K562 (cell line): ENCODE data around the gene MLYCD. TPM values are rescaled to one million over a fixed set of nuclear protein-coding genes. Genes with fewer than 3 reads are reported as not detected.
A peak's percentile ranks its signal among the peaks of the same experiment; 100 is the strongest.

Experiments
- ATAC-seq: fragments of 200-7000 bp; cut with Tn5 transposase; 3 replicates; pipeline ENCODE4 v1.9.1; 2020; ENCODE audit warnings: moderate library complexity
- BruUV-seq: library from RNA; stranded (reverse); fragments of 400-500 nt; replicated peaks from 2 replicates; lab custom pipeline; 2021; lab: Mats Ljungman, UMichigan
- CTCF ChIA-PET: fragments of 300-600 bp; formaldehyde crosslinking; extraction: SDS; loops from one replicate; lab custom pipeline; 2021; ENCODE audit warnings: low intra/inter-chr PET ratio; lab: Yijun Ruan, JAX
- POLR2A ChIA-PET: fragments of 300-600, 350-650 bp; sonication (Branson Sonifier 250); formaldehyde crosslinking; extraction: SDS; loops from one replicate; lab custom pipeline; 2021; ENCODE audit warnings: antibody characterized with exemption, inconsistent platforms; lab: Yijun Ruan, JAX
- DNase-seq, 4 experiments: peaks; one replicate each; pipeline versions ENCODE4 v3.0.0 to v3.0.0-alpha.2; 2011 to 2018; ENCODE audit warnings: low spot score in 3 of 4, mixed read lengths in 3 of 4; ENCODE audit errors: extremely low read depth in 1 of 4
- FAIRE-seq: peaks from 2 replicates; lab custom pipeline; 2011; peaks lifted over from hg19 to GRCh38; lab: Jason Lieb, UNC
- H2AFZ ChIP-seq: 2 replicates; pipeline ENCODE4 v1.6.0; 2011; ENCODE audit warnings: low read depth, low read length, control low read depth, inconsistent platforms
- H3K27ac ChIP-seq: fragments of 200-600 bp; 3 replicates; pipeline ENCODE4 v1.8.0; 2011; ENCODE audit warnings: low read depth, mild to moderate bottlenecking, control low read depth, inconsistent platforms, low read length, moderate library complexity, mixed read lengths; ENCODE audit errors: extremely low read depth
- H3K27me3 ChIP-seq, 2 experiments: fragments of 300-600 bp in 1 of 2; 2 replicates in 1 of 2; 3 replicates in 1 of 2; pipeline versions ENCODE4 v1.6.0 to v1.8.0; 2011; ENCODE audit warnings: inconsistent platforms in 2 of 2, low read length in 2 of 2, mild to moderate bottlenecking in 1 of 2, mixed read lengths in 1 of 2, moderate library complexity in 1 of 2; ENCODE audit not compliant: control insufficient read depth in 2 of 2, insufficient read depth in 2 of 2
- H3K36me3 ChIP-seq: fragments of 300-600 bp; 3 replicates; pipeline ENCODE4 v1.8.0; 2011; ENCODE audit warnings: mild to moderate bottlenecking, low read length, inconsistent platforms; ENCODE audit not compliant: control insufficient read depth, insufficient read depth
- H3K4me1 ChIP-seq, 2 experiments: fragments of 200-600 bp in 1 of 2; replicated peaks in 1 of 2; 2 replicates in 1 of 2; 3 replicates in 1 of 2; pipeline versions ENCODE4 v1.5.1 to v1.8.0; 2011; ENCODE audit warnings: inconsistent platforms in 2 of 2, low read length in 2 of 2, mild to moderate bottlenecking in 1 of 2, mixed read lengths in 1 of 2, moderate library complexity in 1 of 2; ENCODE audit not compliant: control insufficient read depth in 2 of 2, insufficient read depth in 2 of 2
- H3K4me2 ChIP-seq: 2 replicates; pipeline ENCODE4 v1.6.1; 2011; ENCODE audit warnings: low read length, control low read depth, inconsistent platforms, mixed read lengths; ENCODE audit not compliant: insufficient read depth
- H3K4me3 ChIP-seq: fragments of 200-600 bp; sonication (generic), shearing (Covaris generic); 2 replicates; pipeline ENCODE4 v1.5.1; 2016; ENCODE audit warnings: control low read depth, inconsistent platforms
- H3K79me2 ChIP-seq: fragments of 200-600 bp; 3 replicates; pipeline ENCODE4 v1.8.0; 2011; ENCODE audit warnings: low read length, inconsistent platforms; ENCODE audit not compliant: control insufficient read depth, insufficient read depth
- H3K9ac ChIP-seq, 2 experiments: 2 replicates each; pipeline versions ENCODE4 v1.6.0 to v1.6.1; 2011; ENCODE audit warnings: low read depth in 2 of 2, low read length in 2 of 2, control low read depth in 1 of 2, inconsistent platforms in 1 of 2, mild to moderate bottlenecking in 1 of 2, mixed read lengths in 1 of 2; ENCODE audit not compliant: insufficient read depth in 1 of 2
- H3K9me1 ChIP-seq: one replicate; pipeline ENCODE4 v1.6.0; 2011; ENCODE audit warnings: inconsistent platforms, mild to moderate bottlenecking, low read length, moderate library complexity; ENCODE audit not compliant: control insufficient read depth, insufficient read depth
- H3K9me3 ChIP-seq: replicated peaks from 2 replicates; pipeline ENCODE4 v1.5.1; 2011; ENCODE audit warnings: low read depth, low read length, inconsistent platforms; ENCODE audit not compliant: control insufficient read depth, insufficient read depth
- H4K20me1 ChIP-seq: replicated peaks from 2 replicates; pipeline ENCODE4 v1.6.1; 2011; ENCODE audit warnings: low read length, inconsistent platforms, mixed read lengths; ENCODE audit not compliant: control insufficient read depth, insufficient read depth
- BHLHE40 ChIP-seq: IDR thresholded peaks from 2 replicates; pipeline ENCODE4 v1.6.1; 2011; ENCODE audit warnings: low read length, improper control_type of control experiment
- KDM4B ChIP-seq, 2 experiments: fragments of 450-650 bp in 1 of 2; sonication (generic) in 1 of 2; IDR thresholded peaks; 2 replicates each; pipeline ENCODE4 v1.6.1; 2016 to 2017; ENCODE audit warnings: borderline replicate concordance in 2 of 2, antibody characterized with exemption in 1 of 2, low read depth in 1 of 2, mild to moderate bottlenecking in 1 of 2
- KDM5B ChIP-seq: fragments of 200-600 bp; sonication (generic); IDR thresholded peaks from 2 replicates; pipeline ENCODE4 v1.6.1; 2012; ENCODE audit warnings: low read depth, mild to moderate bottlenecking, moderate library complexity, low read length, control low read depth, inconsistent platforms; ENCODE audit not compliant: insufficient replicate concordance
- PYGO2 ChIP-seq: fragments of 450-650 bp; IDR thresholded peaks from 2 replicates; pipeline ENCODE4 v1.6.1; 2016; ENCODE audit warnings: mild to moderate bottlenecking, missing genetic modification characterization, moderate library complexity, missing compliant biosample characterization
- SOX6 ChIP-seq: fragments of 450-650 bp; IDR thresholded peaks from 2 replicates; pipeline ENCODE4 v1.6.1; 2014; ENCODE audit warnings: mild to moderate bottlenecking
- TAF9B ChIP-seq: fragments of 450-650 bp; IDR thresholded peaks from 2 replicates; pipeline ENCODE4 v1.6.1; 2018; ENCODE audit warnings: mild to moderate bottlenecking; ENCODE audit not compliant: partially characterized antibody
- TCFL5 ChIP-seq: fragments of 250-450 bp; sonication (Bioruptor Pico); conservative IDR thresholded peaks from 2 replicates; pipeline ENCODE4 v1.6.1; 2021; ENCODE audit warnings: mild to moderate bottlenecking, moderate library complexity, matching md5 sums
- TFE3 ChIP-seq: fragments of 450-650 bp; formaldehyde crosslinking; IDR thresholded peaks from 2 replicates; pipeline ENCODE4 v1.4.0; 2020; ENCODE audit warnings: mild to moderate bottlenecking, mixed read lengths
- WGBS: fragments of 100-300 bp; shearing (Covaris generic); methylation state at CpG from one replicate; pipeline ENCODE4 v1.1.6; 2016; ENCODE audit warnings: low coverage, mixed read lengths; ENCODE audit not compliant: insufficient coverage; ENCODE audit errors: missing lambda C conversion rate; 5-methylcytosine and 5-hydroxymethylcytosine counted together
- in situ Hi-C: fragments of 300-500 bp; cut with MboI; formaldehyde crosslinking; loops from 4 replicates; pipeline ENCODE4 v1.15.0; 2018; ENCODE audit warnings: inconsistent platforms, mixed read lengths
- intact Hi-C: fragments of 100-400 bp; cut with micrococcal nuclease; formaldehyde crosslinking; loops from 2 replicates; pipeline ENCODE4 v1.14.2; 2022
- polyA plus RNA-seq, 8 experiments: library from polyadenylated mRNA; depleted of rRNA in 4 of 8; stranded (reverse) in 5 of 8; unstranded in 3 of 8; fragments of >200 nt; fragmentation: Nextera tagmentation in 2 of 8; fragmentation: Illumina TruSeq in 1 of 8; extraction: Ambion mirVana in 2 of 8; extraction: Trizol in 1 of 8; gene quantifications; 2 replicates each; pipeline versions ENCODE4 v1.2.1 to v1.2.3, GENCODE V29; 2011 to 2014; ENCODE audit warnings: inconsistent platforms in 1 of 8, missing spikeins in 1 of 8
- total RNA-seq, 7 experiments: library from RNA; depleted of rRNA in 6 of 7; stranded (reverse); fragments of >200 nt in 6 of 7; fragmentation: Illumina TruSeq in 2 of 7; extraction: Trizol in 2 of 7; gene quantifications; 2 replicates each; pipeline versions ENCODE4 v1.2.1 to v1.2.3, GENCODE V29; 2011 to 2021; ENCODE audit warnings: low replicate concordance in 1 of 7

MLYCD gene
- total and polyA plus RNA-seq, 9 of the 15 experiments (the other 6 are each of a cell fraction or from before 2014, with no cell fraction given): 0.15 to 2.0 (median 1.0) TPM

GRCh38 chr16:83856792-83857191 is 42.1 kb upstream of the MLYCD start:
- Histone ChIP-seq H3K4me2 (no peak overlapping the region), H3K79me2 (no peaks in the 10 kb centered on the region), H2AFZ (no peak overlapping the region), H4K20me1 (no peaks in the 10 kb centered on the region; the same call in 1 of the 2 replicates), H3K9me1 (no peaks in the 10 kb centered on the region), H3K27ac (no peak overlapping the region), H3K4me1 (no peaks in the 10 kb centered on the region; a peak in 1 of 5 replicates), H3K4me3 (no peak overlapping the region), H3K27me3 (peaks cover 73 to 77% of the 10 kb centered on the region in 2 experiments), H3K9me3 (no peaks in the 10 kb centered on the region), H3K36me3 (no peaks in the 10 kb centered on the region), H3K9ac (no peak overlapping the region)
- 0% methylated on average over 4 of the region's 4 CpGs for WGBS
- CTCF ChIA-PET: no interaction called here
- in situ Hi-C loops: no loop called here
- TF ChIP-seq PYGO2 (tag) (no peak), SOX6 (no peak), KDM4B (IDR thresholded peaks at IDR 0.05; ENCODE audit: borderline replicate concordance in 2 of 2, low read depth in 1 of 2) (no peak), TAF9B (no peak)
- no TSS peak for BruUV-seq
- ATAC-seq: no peak
- POLR2A ChIA-PET: interaction anchor here (0.6 kb wide), 1 partner anchor 255 kb away, joined by 3 read pairs; no protein-coding TSS in a partner anchor
- FAIRE-seq: no peak
- intact Hi-C loops: no loop called here
- no peak for DNase-seq

GRCh38 chr16:83859265-83859664 is 39.6 kb upstream of the MLYCD start:
- intact Hi-C loops: no loop called here
- in situ Hi-C loops: no loop called here
- Histone ChIP-seq H3K27me3 (peaks cover 54 to 60% of the 10 kb centered on the region in 2 experiments), H3K4me1 (no peaks in the 10 kb centered on the region), H3K9me3 (no peaks in the 10 kb centered on the region), H3K9ac (no peak overlapping the region), H3K4me2 (no peak overlapping the region), H3K36me3 (no peaks in the 10 kb centered on the region), H3K27ac (no peak overlapping the region), H3K4me3 (no peak overlapping the region), H4K20me1 (no peaks in the 10 kb centered on the region), H3K9me1 (no peaks in the 10 kb centered on the region), H2AFZ (no peak overlapping the region), H3K79me2 (no peaks in the 10 kb centered on the region)
- ATAC-seq (no peak), DNase-seq (no peak), FAIRE-seq (no peak)
- WGBS: 0% methylated on average over 8 of the region's 8 CpGs
- TF ChIP-seq TCFL5 (no peak), KDM5B (no peak), BHLHE40 (0 out of 2 replicates have a peak, but pooled peaks have one; percentile 10), TFE3 (CRISPR knock-in tag) (peak; percentile 35; the same call in 1 of the 2 replicates)
- no TSS peak for BruUV-seq
- POLR2A ChIA-PET: interaction anchor here (1.3 kb wide), 1 partner anchor 16 kb away, joined by 5 read pairs; no protein-coding TSS in a partner anchor
- CTCF ChIA-PET: no interaction called here
